K562 (cell line): ENCODE measurements around the gene MVB12B. TPM values are rescaled to one million over a fixed set of nuclear protein-coding genes. Genes with fewer than 3 reads are reported as not detected.

ENCODE experiments used
- ATAC-seq: fragments of 200-7000 bp; cut with Tn5 transposase; 3 replicates; pipeline ENCODE4 v1.9.1; 2020; ENCODE audit warnings: moderate library complexity
- BruUV-seq: library from RNA; stranded (reverse); fragments of 400-500 nt; replicated peaks from 2 replicates; lab custom pipeline; 2021; lab: Mats Ljungman, UMichigan
- CTCF ChIA-PET: fragments of 300-600 bp; formaldehyde crosslinking; extraction: SDS; loops from one replicate; lab custom pipeline; 2021; ENCODE audit warnings: low intra/inter-chr PET ratio; lab: Yijun Ruan, JAX
- POLR2A ChIA-PET: fragments of 300-600, 350-650 bp; sonication (Branson Sonifier 250); formaldehyde crosslinking; extraction: SDS; loops from one replicate; lab custom pipeline; 2021; ENCODE audit warnings: antibody characterized with exemption, inconsistent platforms; lab: Yijun Ruan, JAX
- DNase-seq, 4 experiments: peaks; one replicate each; pipeline versions ENCODE4 v3.0.0 to v3.0.0-alpha.2; 2011 to 2018; ENCODE audit warnings: low spot score in 3 of 4, mixed read lengths in 3 of 4; ENCODE audit errors: extremely low read depth in 1 of 4
- FAIRE-seq: peaks from 2 replicates; lab custom pipeline; 2011; peaks lifted over from hg19 to GRCh38; lab: Jason Lieb, UNC
- H2AFZ ChIP-seq: 2 replicates; pipeline ENCODE4 v1.6.0; 2011; ENCODE audit warnings: low read depth, low read length, control low read depth, inconsistent platforms
- H3K27ac ChIP-seq: fragments of 200-600 bp; 3 replicates; pipeline ENCODE4 v1.8.0; 2011; ENCODE audit warnings: low read depth, mild to moderate bottlenecking, control low read depth, inconsistent platforms, low read length, moderate library complexity, mixed read lengths; ENCODE audit errors: extremely low read depth
- H3K27me3 ChIP-seq, 2 experiments: fragments of 300-600 bp in 1 of 2; 2 replicates in 1 of 2; 3 replicates in 1 of 2; pipeline versions ENCODE4 v1.6.0 to v1.8.0; 2011; ENCODE audit warnings: inconsistent platforms in 2 of 2, low read length in 2 of 2, mild to moderate bottlenecking in 1 of 2, mixed read lengths in 1 of 2, moderate library complexity in 1 of 2; ENCODE audit not compliant: control insufficient read depth in 2 of 2, insufficient read depth in 2 of 2
- H3K36me3 ChIP-seq: fragments of 300-600 bp; 3 replicates; pipeline ENCODE4 v1.8.0; 2011; ENCODE audit warnings: mild to moderate bottlenecking, low read length, inconsistent platforms; ENCODE audit not compliant: control insufficient read depth, insufficient read depth
- H3K4me1 ChIP-seq, 2 experiments: fragments of 200-600 bp in 1 of 2; replicated peaks in 1 of 2; 2 replicates in 1 of 2; 3 replicates in 1 of 2; pipeline versions ENCODE4 v1.5.1 to v1.8.0; 2011; ENCODE audit warnings: inconsistent platforms in 2 of 2, low read length in 2 of 2, mild to moderate bottlenecking in 1 of 2, mixed read lengths in 1 of 2, moderate library complexity in 1 of 2; ENCODE audit not compliant: control insufficient read depth in 2 of 2, insufficient read depth in 2 of 2
- H3K4me2 ChIP-seq: 2 replicates; pipeline ENCODE4 v1.6.1; 2011; ENCODE audit warnings: low read length, control low read depth, inconsistent platforms, mixed read lengths; ENCODE audit not compliant: insufficient read depth
- H3K4me3 ChIP-seq: fragments of 200-600 bp; sonication (generic), shearing (Covaris generic); 2 replicates; pipeline ENCODE4 v1.5.1; 2016; ENCODE audit warnings: control low read depth, inconsistent platforms
- H3K79me2 ChIP-seq: fragments of 200-600 bp; 3 replicates; pipeline ENCODE4 v1.8.0; 2011; ENCODE audit warnings: low read length, inconsistent platforms; ENCODE audit not compliant: control insufficient read depth, insufficient read depth
- H3K9ac ChIP-seq, 2 experiments: 2 replicates each; pipeline versions ENCODE4 v1.6.0 to v1.6.1; 2011; ENCODE audit warnings: low read depth in 2 of 2, low read length in 2 of 2, control low read depth in 1 of 2, inconsistent platforms in 1 of 2, mild to moderate bottlenecking in 1 of 2, mixed read lengths in 1 of 2; ENCODE audit not compliant: insufficient read depth in 1 of 2
- H3K9me1 ChIP-seq: one replicate; pipeline ENCODE4 v1.6.0; 2011; ENCODE audit warnings: inconsistent platforms, mild to moderate bottlenecking, low read length, moderate library complexity; ENCODE audit not compliant: control insufficient read depth, insufficient read depth
- H3K9me3 ChIP-seq: replicated peaks from 2 replicates; pipeline ENCODE4 v1.5.1; 2011; ENCODE audit warnings: low read depth, low read length, inconsistent platforms; ENCODE audit not compliant: control insufficient read depth, insufficient read depth
- H4K20me1 ChIP-seq: replicated peaks from 2 replicates; pipeline ENCODE4 v1.6.1; 2011; ENCODE audit warnings: low read length, inconsistent platforms, mixed read lengths; ENCODE audit not compliant: control insufficient read depth, insufficient read depth
- CBX1 ChIP-seq: sonication (generic); IDR thresholded peaks from 2 replicates; pipeline ENCODE4 v1.6.1; 2016; ENCODE audit warnings: antibody characterized with exemption, low read depth, mild to moderate bottlenecking
- CC2D1A ChIP-seq: fragments of 450-650 bp; IDR thresholded peaks from 2 replicates; pipeline ENCODE4 v1.6.1; 2017; ENCODE audit warnings: mild to moderate bottlenecking
- CXXC5 ChIP-seq: fragments of 250-450 bp; sonication (Bioruptor Pico); IDR thresholded peaks from 2 replicates; pipeline ENCODE4 v1.8.0; 2022; ENCODE audit warnings: inconsistent platforms, mild to moderate bottlenecking, moderate library complexity
- ESRRB ChIP-seq: fragments of 250-450 bp; sonication (Bioruptor Pico); IDR thresholded peaks from 2 replicates; pipeline ENCODE4 v1.5.0; 2020; ENCODE audit warnings: mild to moderate bottlenecking, moderate library complexity, borderline replicate concordance
- ETS2 ChIP-seq: IDR thresholded peaks from 2 replicates; pipeline ENCODE4 v1.6.1; 2016; ENCODE audit warnings: borderline replicate concordance, missing genetic modification characterization, mild to moderate bottlenecking, moderate library complexity, missing compliant biosample characterization; ENCODE audit not compliant: poor library complexity, severe bottlenecking
- HNRNPK ChIP-seq: fragments of 200-400 bp; formaldehyde crosslinking; IDR thresholded peaks from one replicate; pipeline ENCODE4 v1.6.1; 2018; ENCODE audit warnings: mild to moderate bottlenecking, low read depth, low read length; ENCODE audit not compliant: poor library complexity, severe bottlenecking
- IRF2 ChIP-seq: sonication (generic); formaldehyde crosslinking; IDR thresholded peaks from 2 replicates; pipeline ENCODE4 v1.8.1; 2022; ENCODE audit warnings: mild to moderate bottlenecking, missing genetic modification reagents
- MCM2 ChIP-seq: fragments of 450-650 bp; IDR thresholded peaks from 2 replicates; pipeline ENCODE4 v1.6.1; 2017; ENCODE audit warnings: low read depth, mild to moderate bottlenecking
- MCM3 ChIP-seq: fragments of 450-650 bp; IDR thresholded peaks from 2 replicates; pipeline ENCODE4 v1.6.1; 2016
- PBX2 ChIP-seq, 2 experiments: IDR thresholded peaks in 1 of 2; conservative IDR thresholded peaks in 1 of 2; 2 replicates each; pipeline ENCODE4 v1.6.1; 2016; ENCODE audit warnings: low read depth in 2 of 2, mild to moderate bottlenecking in 1 of 2, missing compliant biosample characterization in 1 of 2, missing genetic modification characterization in 1 of 2, moderate library complexity in 1 of 2
- PCBP1 ChIP-seq: fragments of 200-400 bp; formaldehyde crosslinking; IDR thresholded peaks from 2 replicates; pipeline ENCODE4 v1.6.1; 2018; ENCODE audit warnings: mild to moderate bottlenecking, low read depth, low read length; ENCODE audit not compliant: poor library complexity, severe bottlenecking
- POLR2G ChIP-seq: fragments of 200-400 bp; formaldehyde crosslinking; IDR thresholded peaks from 2 replicates; pipeline ENCODE4 v1.6.1; 2017; ENCODE audit warnings: low read depth, mild to moderate bottlenecking, antibody characterized with exemption, low read length, moderate library complexity
- RBBP5 ChIP-seq: fragments of 200-600 bp; sonication (generic); IDR thresholded peaks from 2 replicates; pipeline ENCODE4 v1.6.1; 2012; ENCODE audit warnings: borderline replicate concordance, mild to moderate bottlenecking, low read length, control low read depth, inconsistent platforms; ENCODE audit not compliant: insufficient read depth, poor library complexity, severe bottlenecking
- SREBF2 ChIP-seq: sonication (generic); formaldehyde crosslinking; IDR thresholded peaks from 2 replicates; pipeline ENCODE4 v1.4.0; 2020; ENCODE audit warnings: mild to moderate bottlenecking, missing genetic modification reagents
- TCF7L2 ChIP-seq: fragments of 150-350 bp; IDR thresholded peaks from 2 replicates; pipeline ENCODE4 v1.6.1; 2016; ENCODE audit warnings: low read depth, mild to moderate bottlenecking, low read length, moderate library complexity
- TEAD2 ChIP-seq: fragments of 450-650 bp; IDR thresholded peaks from 2 replicates; pipeline ENCODE4 v1.6.1; 2016; ENCODE audit warnings: missing genetic modification characterization, control low read depth, missing compliant biosample characterization
- ZNF143 ChIP-seq: sonication (generic); formaldehyde crosslinking; IDR thresholded peaks from 2 replicates; pipeline ENCODE4 v1.9.0; 2022; ENCODE audit warnings: mild to moderate bottlenecking, missing genetic modification reagents
- ZNF445 ChIP-seq: fragments of 250-450 bp; sonication (Bioruptor Pico); IDR thresholded peaks from 2 replicates; pipeline ENCODE4 v1.4.0; 2020; ENCODE audit warnings: low read depth, mild to moderate bottlenecking, moderate library complexity
- WGBS: fragments of 100-300 bp; shearing (Covaris generic); methylation state at CpG from one replicate; pipeline ENCODE4 v1.1.6; 2016; ENCODE audit warnings: low coverage, mixed read lengths; ENCODE audit not compliant: insufficient coverage; ENCODE audit errors: missing lambda C conversion rate; 5-methylcytosine and 5-hydroxymethylcytosine counted together
- in situ Hi-C: fragments of 300-500 bp; cut with MboI; formaldehyde crosslinking; loops from 4 replicates; pipeline ENCODE4 v1.15.0; 2018; ENCODE audit warnings: inconsistent platforms, mixed read lengths
- intact Hi-C: fragments of 100-400 bp; cut with micrococcal nuclease; formaldehyde crosslinking; loops from 2 replicates; pipeline ENCODE4 v1.14.2; 2022
- polyA plus RNA-seq, 8 experiments: library from polyadenylated mRNA; depleted of rRNA in 4 of 8; stranded (reverse) in 5 of 8; unstranded in 3 of 8; fragments of >200 nt; fragmentation: Nextera tagmentation in 2 of 8; fragmentation: Illumina TruSeq in 1 of 8; extraction: Ambion mirVana in 2 of 8; extraction: Trizol in 1 of 8; gene quantifications; 2 replicates each; pipeline versions ENCODE4 v1.2.1 to v1.2.3, GENCODE V29; 2011 to 2014; ENCODE audit warnings: inconsistent platforms in 1 of 8, missing spikeins in 1 of 8
- total RNA-seq, 7 experiments: library from RNA; depleted of rRNA in 6 of 7; stranded (reverse); fragments of >200 nt in 6 of 7; fragmentation: Illumina TruSeq in 2 of 7; extraction: Trizol in 2 of 7; gene quantifications; 2 replicates each; pipeline versions ENCODE4 v1.2.1 to v1.2.3, GENCODE V29; 2011 to 2021; ENCODE audit warnings: low replicate concordance in 1 of 7

Gene MVB12B
- total and polyA plus RNA-seq, 9 of the 15 experiments (the other 6 are each of a cell fraction or from before 2014, with no cell fraction given), result not detected

DNA sequence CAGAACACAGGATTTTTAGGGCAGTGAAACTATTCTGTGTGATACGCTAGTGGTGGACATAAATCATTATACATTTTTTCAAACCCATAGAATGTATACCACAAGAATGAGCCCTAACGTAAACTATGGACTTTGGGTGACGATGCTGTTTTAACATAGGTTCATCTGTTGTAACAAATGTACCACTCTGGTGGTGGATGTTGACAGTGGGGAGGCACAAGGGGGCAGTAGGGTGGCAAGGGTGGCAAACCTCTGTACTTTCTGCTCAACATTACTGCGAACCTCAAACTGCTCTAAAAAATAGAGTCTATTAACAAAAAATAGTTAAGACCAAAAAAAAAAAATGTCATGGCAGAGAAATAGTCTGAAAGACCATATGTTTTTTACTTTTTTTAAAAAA lies 9.1 kb upstream of the MVB12B start (continued):
- no peak for TF ChIP-seq ZNF143 (CRISPR knock-in tag)

- TF ChIP-seq RBBP5 (no peak), ETS2 (tag) (no peak), POLR2G (no peak), MCM2 (no peak), PBX2 (CRISPR knock-in tag; IDR thresholded peaks at IDR 0.05; ENCODE audit: low read depth) (no peak), PBX2 (tag; conservative IDR thresholded peaks at IDR 0.05; ENCODE audit: low read depth) (no peak), IRF2 (CRISPR knock-in tag) (no peak), TCF7L2 (no peak), ZNF445 (CRISPR knock-in tag) (no peak), SREBF2 (CRISPR knock-in tag) (no peak), TEAD2 (tag) (no peak), HNRNPK (no peak), CC2D1A (no peak), ESRRB (CRISPR knock-in tag) (no peak), PCBP1 (no peak), CXXC5 (CRISPR knock-in tag) (no peak), CBX1 (no peak), MCM3 (no peak)
- TF ChIP-seq, all 486 proteins: peak for 0
- no peak overlapping the region for H3K27ac ChIP-seq
- H3K79me2 ChIP-seq, result no peaks in the 10 kb centered on the region
- H3K9ac ChIP-seq, result no peak overlapping the region
- H4K20me1 ChIP-seq, result no peaks in the 10 kb centered on the region
- POLR2A ChIA-PET, result interaction anchor here (0.5 kb wide), 1 partner anchor 1842 kb away, joined by 3 read pairs; no protein-coding TSS in a partner anchor
- no TSS peak for BruUV-seq
- H3K27me3 ChIP-seq, result no peaks in the 10 kb centered on the region
- DNase-seq, result no peak
- no peaks in the 10 kb centered on the region for H3K9me1 ChIP-seq
- CTCF ChIA-PET, result no interaction called here
- no peaks in the 10 kb centered on the region for H3K36me3 ChIP-seq
- H3K4me2 ChIP-seq, result no peak overlapping the region
- no peaks in the 10 kb centered on the region for H3K4me1 ChIP-seq
- ATAC-seq, result no peak
- H3K4me3 ChIP-seq, result no peak overlapping the region
- H2AFZ ChIP-seq, result no peak overlapping the region
- no peaks in the 10 kb centered on the region for H3K9me3 ChIP-seq
- intact Hi-C loops (no loop called here), in situ Hi-C loops (no loop called here)
- 1% methylated on average over 6 of the region's 6 CpGs for WGBS
- no peak for FAIRE-seq
Measured at GRCh38 chr9:126318858-126319257, 7.8 kb upstream of the MVB12B start.
